HG02852 (cell line): ENCODE measurements around the gene CTBP1.

Source experiments
- ATAC-seq: cut with Tn5 transposase; IDR thresholded peaks from one replicate; pipeline ENCODE4 v1.9.1; 2021; ENCODE audit warnings: mild to moderate bottlenecking, moderate library complexity; ENCODE audit not compliant: unreplicated experiment

The CTBP1 gene

GRCh38 chr4:1177274-1178141 is 71.4 kb downstream of the CTBP1 start:
- no peak for ATAC-seq

GRCh38 chr4:1176398-1177273 is 72.3 kb downstream of the CTBP1 start:
- ATAC-seq = no peak

GRCh38 chr4:1175635-1176229 is 73.2 kb downstream of the CTBP1 start:
- no peak for ATAC-seq

- no peak for ATAC-seq
Observed at GRCh38 chr4:1174941-1175634, 73.8 kb downstream of the CTBP1 start.

- ATAC-seq = no peak
Observed at GRCh38 chr4:1172971-1173757, 75.8 kb downstream of the CTBP1 start.

GRCh38 chr4:1172228-1172851 is 76.6 kb downstream of the CTBP1 start, which contains the start of gene SPON2:
Gene SPON2 (minus strand): TSS chr4:1172583.
- no peak for ATAC-seq

GRCh38 chr4:1171311-1172227 is 77.4 kb downstream of the CTBP1 start:
- no peak for ATAC-seq

- no peak for ATAC-seq
Observed at GRCh38 chr4:1170976-1171310, 78.0 kb downstream of the CTBP1 start.

- ATAC-seq = no peak
Observed at GRCh38 chr4:1170156-1170975, 78.6 kb downstream of the CTBP1 start.

GRCh38 chr4:1169691-1170096 is 79.2 kb downstream of the CTBP1 start:
- no peak for ATAC-seq

- ATAC-seq = no peak
Observed at GRCh38 chr4:1169171-1169671, 79.7 kb downstream of the CTBP1 start.

GRCh38 chr4:1168191-1169101 is 80.5 kb downstream of the CTBP1 start:
- ATAC-seq = no peak

- peak; percentile 84 for ATAC-seq
Observed at GRCh38 chr4:1167244-1167949, 81.5 kb downstream of the CTBP1 start.

GRCh38 chr4:1166509-1167243 is 82.3 kb downstream of the CTBP1 start:
- ATAC-seq = no peak

GRCh38 chr4:1164956-1165545 is 83.9 kb downstream of the CTBP1 start:
- ATAC-seq = no peak
